GM19397 (cell line): Measurements from ENCODE around the gene EXOC6B.

Experiments
- ATAC-seq: cut with Tn5 transposase; IDR thresholded peaks from one replicate; pipeline ENCODE4 v1.9.1; 2021; ENCODE audit warnings: mild to moderate bottlenecking, moderate library complexity; ENCODE audit not compliant: unreplicated experiment

Gene EXOC6B

GRCh38 chr2:72129681-72130340, 696.0 kb downstream of the EXOC6B start:
- no peak for ATAC-seq

GRCh38 chr2:72128843-72129227, 697.0 kb downstream of the EXOC6B start:
- no peak for ATAC-seq

GRCh38 chr2:72128059-72128842, 697.6 kb downstream of the EXOC6B start:
- ATAC-seq, result no peak

GRCh38 chr2:72127401-72128058, 698.3 kb downstream of the EXOC6B start:
- ATAC-seq, result no peak

- no peak for ATAC-seq
These were observed 699.4 kb downstream of the EXOC6B start for GRCh38 chr2:72126186-72127100.
